Daoy (cell line): Measurements from ENCODE around the gene TAF7L. TPM values are rescaled to one million over a fixed set of nuclear protein-coding genes. Genes with fewer than 3 reads are reported as not detected.

Source experiments
- DNase-seq: peaks from one replicate; pipeline ENCODE4 v3.0.0-alpha.2; 2015; ENCODE audit warnings: low read depth
- total RNA-seq: library from RNA; depleted of rRNA; stranded (reverse); fragments of >200 nt; shearing (Covaris generic); gene quantifications from 2 replicates; pipeline ENCODE4 v1.2.3, GENCODE V29; 2014; rRNA removed

Gene TAF7L
- total RNA-seq, 1 experiment from 2014 or later = 0.17 TPM

DNA sequence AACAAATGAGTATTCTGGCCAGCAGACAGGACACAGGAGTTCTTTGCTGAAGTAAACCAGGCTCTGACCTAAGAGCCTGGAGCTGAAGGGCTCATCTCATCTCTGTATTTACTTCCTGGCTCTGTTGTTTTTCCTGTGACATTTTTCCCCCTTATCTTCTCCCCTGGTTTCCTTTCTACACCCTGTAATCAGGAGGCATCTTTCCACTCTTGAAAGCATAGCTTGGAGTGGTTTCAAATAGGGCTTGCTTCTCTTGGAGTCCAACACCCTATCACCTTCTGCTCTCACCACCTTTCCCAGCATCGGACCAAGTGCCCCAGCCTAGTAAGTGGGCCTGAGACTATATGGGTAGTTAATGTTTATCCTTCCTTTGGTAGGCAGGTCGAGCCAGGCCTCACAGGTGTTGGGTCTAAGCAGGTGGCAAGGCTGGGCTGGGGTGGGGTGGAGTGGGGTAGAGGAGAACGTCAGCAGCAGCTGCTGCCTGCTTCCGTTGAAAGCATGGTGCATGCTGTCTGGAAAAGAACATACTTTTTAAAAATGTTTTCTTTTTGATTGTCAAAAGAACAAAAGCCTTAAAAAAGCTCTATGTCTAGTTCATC lies 70.4 kb downstream of the TAF7L start:
- no peak for DNase-seq

DNA sequence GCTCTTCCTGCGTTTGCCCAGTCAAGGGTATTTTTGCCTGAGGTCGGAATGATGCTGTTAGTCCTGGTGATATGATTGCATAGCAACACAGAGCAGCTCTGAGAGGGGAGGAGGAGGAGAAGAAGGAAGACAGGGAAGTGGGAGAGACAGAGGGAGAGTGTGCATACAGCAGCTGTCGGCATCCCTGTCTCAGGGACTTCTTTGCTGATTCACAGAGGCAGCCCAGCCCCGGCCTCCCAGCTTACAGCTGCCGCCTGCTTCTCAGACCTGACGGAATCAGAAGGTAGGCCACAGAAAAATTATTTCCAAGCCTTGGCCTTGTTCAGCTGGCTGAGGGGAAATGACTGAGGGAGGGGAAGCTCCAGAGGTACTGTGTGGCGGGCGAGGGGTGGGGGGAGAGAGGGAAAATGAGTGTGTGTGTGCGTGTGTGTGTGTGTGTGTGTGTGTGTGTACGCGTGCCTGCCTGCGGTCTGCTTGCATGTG lies 71.2 kb downstream of the TAF7L start:
- no peak for DNase-seq

DNA sequence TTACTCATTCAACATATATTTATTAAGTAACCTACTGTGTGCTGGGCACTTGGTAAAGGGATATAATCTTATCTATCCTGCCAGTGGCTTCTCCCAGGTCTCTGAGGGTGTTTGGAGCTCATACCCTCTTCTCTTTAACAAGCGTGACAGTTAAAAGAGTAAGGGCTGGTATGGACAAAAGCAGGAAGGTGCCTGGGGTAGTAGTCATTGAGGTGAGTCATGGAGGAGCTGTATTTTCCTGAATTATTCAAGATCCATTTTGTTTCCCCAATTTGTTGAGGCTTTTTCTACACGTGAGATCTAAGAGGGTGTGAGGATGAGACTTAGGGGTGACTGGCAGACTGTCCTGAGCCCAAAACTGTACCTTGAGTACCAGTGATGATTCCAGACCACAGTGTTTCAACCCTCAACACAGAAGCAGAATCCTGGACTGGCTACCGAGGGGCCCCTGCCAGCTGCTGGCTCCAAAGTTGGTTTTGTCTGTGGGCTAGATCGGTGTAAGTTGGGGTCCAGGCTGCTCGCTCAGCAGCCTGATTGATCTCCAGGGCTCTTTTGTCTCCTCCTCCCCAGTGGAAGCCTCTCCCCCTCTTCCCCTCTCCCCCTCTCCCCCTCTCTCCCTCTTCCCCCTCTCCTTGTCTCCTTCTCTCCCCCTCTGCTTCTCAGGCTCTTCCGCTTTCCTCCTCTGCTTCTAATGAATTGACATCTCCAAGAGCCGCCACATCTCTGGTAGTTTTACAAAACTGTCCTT lies 71.8 kb downstream of the TAF7L start, which contains the start of gene DRP2:
Gene DRP2, plus strand, starts transcription at position 671 of the 748 bp plus-strand sequence. CDS start 11,862 bp downstream, outside the sequence.
- DNase-seq = peak; percentile 27

Other genes with a start within 250 kb of the TAF7L start
- 9.0 and 19.9 TPM in 2 replicates for gene TRMT2B, start 239.2 kb downstream of the TAF7L start, total RNA-seq
- gene TMEM35A, start 212.5 kb downstream of the TAF7L start, total RNA-seq = 0.48 TPM in 1 of 2 replicates, not detected in the other
- gene CENPI, start 193.1 kb downstream of the TAF7L start, total RNA-seq = 33.7 and 43.6 TPM in 2 replicates
- gene DRP2, start 71.5 kb downstream of the TAF7L start, total RNA-seq = 0.34 and 0.65 TPM in 2 replicates
- 4.7 and 9.0 TPM in 2 replicates for gene TIMM8A, start 57.4 kb upstream of the TAF7L start, total RNA-seq
- 0.06 TPM in 1 of 2 replicates, not detected in the other for gene BTK, start 94.9 kb upstream of the TAF7L start, total RNA-seq
- gene RPL36A, start 99.7 kb upstream of the TAF7L start, total RNA-seq = 2,644 and 3,075 TPM in 2 replicates
- 74.7 and 78.8 TPM in 2 replicates for gene GLA, start 116.6 kb upstream of the TAF7L start, total RNA-seq
- 49.1 and 50.6 TPM in 2 replicates for gene HNRNPH2, start 116.9 kb upstream of the TAF7L start, total RNA-seq
- gene ARMCX4, start 194.1 kb upstream of the TAF7L start, total RNA-seq = 0.54 and 1.0 TPM in 2 replicates